T-cell (primary cell): ENCODE data around the gene C9orf85. TPM values are rescaled to one million over a fixed set of nuclear protein-coding genes. Genes with fewer than 3 reads are reported as not detected.

Experiments
- ATAC-seq, 4 experiments: fragments of 200-7000 bp in 3 of 4; fragments of 150-1000 bp in 1 of 4; cut with Tn5 transposase; replicated peaks in 1 of 4; 1 replicate in 3 of 4; 2 replicates in 1 of 4; pipeline ENCODE4 v1.10.0; 2021; ENCODE audit warnings: moderate library complexity in 3 of 4, mild to moderate bottlenecking in 2 of 4, moderate number of reproducible peaks in 1 of 4
- CTCF ChIA-PET, 2 donors: fragments of 300-600 bp; sonication (Branson Sonifier 250); formaldehyde crosslinking; loops; one replicate each; lab custom pipeline; 2022; ENCODE audit warnings: antibody characterized with exemption in 2 of 2; lab: Charles Lee
- POLR2A ChIA-PET, 2 donors: fragments of 300-600 bp; sonication (Branson Sonifier 250); formaldehyde crosslinking; loops; one replicate each; lab custom pipeline; 2022; ENCODE audit warnings: antibody characterized with exemption in 2 of 2; lab: Charles Lee
- DNase-seq, 35 experiments: peaks; one replicate each; pipeline versions ENCODE4 v3.0.0 to v3.0.0-alpha.2; 2013 to 2023
- H3K27ac ChIP-seq: one replicate; pipeline ENCODE4 v1.5.1; 2013; ENCODE audit warnings: low read length
- H3K27me3 ChIP-seq, 2 experiments: replicated peaks in 1 of 2; 1 replicate in 1 of 2; 2 replicates in 1 of 2; pipeline versions ENCODE4 v1.6.1 to v1.7.0; 2013; ENCODE audit warnings: low read length in 1 of 2, mixed read lengths in 1 of 2; ENCODE audit not compliant: control insufficient read depth in 2 of 2, insufficient read depth in 2 of 2; ENCODE audit errors: extremely low read depth in 1 of 2
- H3K36me3 ChIP-seq, 2 donors: 1 replicate in 1 of 2; 2 replicates in 1 of 2; pipeline versions ENCODE4 v1.6.1 to v1.7.0; 2013; ENCODE audit warnings: low read length in 1 of 2; ENCODE audit not compliant: control insufficient read depth in 2 of 2, insufficient read depth in 1 of 2; ENCODE audit errors: extremely low read depth in 1 of 2
- H3K4me1 ChIP-seq, 2 experiments: 1 replicate in 1 of 2; 2 replicates in 1 of 2; pipeline versions ENCODE4 v1.6.1 to v1.7.0; 2013; ENCODE audit warnings: low read length in 2 of 2, mixed read lengths in 1 of 2; ENCODE audit not compliant: insufficient read depth in 2 of 2, control insufficient read depth in 1 of 2; ENCODE audit errors: extremely low read depth in 1 of 2
- H3K4me3 ChIP-seq, 2 donors: 1 replicate in 1 of 2; 2 replicates in 1 of 2; pipeline versions ENCODE4 v1.5.1 to v1.7.0; 2013; ENCODE audit warnings: mild to moderate bottlenecking in 2 of 2, low read length in 1 of 2, moderate library complexity in 1 of 2; ENCODE audit not compliant: control insufficient read depth in 1 of 2; ENCODE audit errors: extremely low read depth in 1 of 2
- H3K9me3 ChIP-seq: 2 replicates; pipeline ENCODE4 v1.7.0; 2013
- H3K27ac Mint-ChIP-seq, 2 donors: one replicate each; pipeline ENCODE4 v1.8.0; 2020 to 2021; ENCODE audit warnings: mild to moderate bottlenecking in 2 of 2, mixed read lengths in 2 of 2
- H3K27me3 Mint-ChIP-seq, 2 donors: one replicate each; pipeline ENCODE4 v1.8.0; 2021 to 2022; ENCODE audit warnings: mixed read lengths in 2 of 2
- H3K36me3 Mint-ChIP-seq: one replicate; pipeline ENCODE4 v1.8.0; 2021; ENCODE audit warnings: mixed read lengths
- H3K4me1 Mint-ChIP-seq, 3 donors: one replicate each; pipeline ENCODE4 v1.8.0; 2020 to 2022; ENCODE audit warnings: mixed read lengths in 3 of 3, mild to moderate bottlenecking in 1 of 3
- H3K4me3 Mint-ChIP-seq, 3 donors: one replicate each; pipeline ENCODE4 v1.8.0; 2020 to 2022; ENCODE audit warnings: mild to moderate bottlenecking in 3 of 3, mixed read lengths in 3 of 3, moderate library complexity in 3 of 3
- H3K9me3 Mint-ChIP-seq, 3 donors: one replicate each; pipeline ENCODE4 v1.8.0; 2020 to 2022; ENCODE audit warnings: mixed read lengths in 3 of 3
- WGBS: methylation state at CpG from one replicate; pipeline ENCODE4 v1.1.5; 2013; ENCODE audit warnings: missing lambda C conversion rate; ENCODE audit not compliant: insufficient coverage; 5-methylcytosine and 5-hydroxymethylcytosine counted together
- total RNA-seq, 35 experiments: library from RNA in 6 of 35; stranded (reverse) in 6 of 35; fragments of 120-200 nt in 1 of 35; gene quantifications; one replicate each; pipeline versions ENCODE4 v1.2.1 to v1.2.4 and lab custom pipeline; 2013 to 2026

Gene C9orf85
- total RNA-seq, 5 donors from 2014 or later (not counting 1 experiment from before 2014, with no cell fraction given): 6.1 to 10.0 (median 7.6) TPM

DNA sequence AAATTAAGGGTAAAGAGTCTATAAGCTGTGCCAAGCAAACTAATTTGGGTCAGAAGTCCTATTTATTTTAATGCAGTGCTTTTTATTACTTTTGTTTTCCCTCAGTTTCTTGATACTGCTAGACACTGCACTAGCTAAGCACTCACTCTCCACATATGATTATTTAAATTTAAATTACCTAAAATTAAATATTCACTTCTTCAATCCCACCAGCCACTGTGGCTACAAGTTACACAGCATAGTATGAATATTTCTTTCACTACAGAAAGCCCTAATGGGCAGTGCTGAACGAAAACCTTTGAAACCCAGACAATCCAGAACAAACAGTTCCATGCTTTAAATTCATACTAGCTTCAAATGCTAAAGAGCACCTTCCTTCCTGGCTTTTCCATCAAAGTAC lies 24.1 kb upstream of the C9orf85 start:
- POLR2A ChIA-PET: interaction anchor here (0.6 to 0.9 kb wide), 3 partner anchors 16 to 543 kb away, joined by 3 to 4 read pairs (median 3); partner anchors contain the start of gene C9orf85 (in 1 of the 2)

DNA sequence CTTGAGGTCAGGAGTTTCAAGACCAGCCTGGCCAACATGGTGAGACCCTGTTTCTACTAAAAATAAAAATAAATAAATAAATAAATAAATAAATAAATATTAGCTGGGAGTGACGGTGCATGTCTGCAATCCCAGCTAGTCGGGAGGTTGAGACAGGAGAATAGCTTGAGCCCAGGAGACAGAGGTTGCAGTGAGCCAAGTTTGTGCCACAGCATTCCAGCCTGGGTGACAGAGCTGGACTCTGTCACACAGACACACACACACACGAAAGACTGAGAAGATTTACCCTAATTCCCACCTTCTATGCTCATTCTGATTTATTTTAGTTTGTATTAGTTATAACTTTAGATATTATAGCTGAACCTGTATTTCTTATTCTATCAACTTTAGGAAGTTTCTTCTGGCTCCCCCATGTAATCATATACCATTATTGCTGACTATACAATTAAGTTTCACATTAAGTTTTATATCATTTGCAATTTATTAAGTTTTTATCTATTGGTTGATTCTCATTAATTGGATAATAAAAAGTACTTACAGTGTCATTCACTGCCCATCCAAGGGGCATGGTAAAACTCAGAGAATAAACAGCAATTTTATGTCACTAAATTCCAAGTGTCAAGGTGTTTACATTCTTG lies 21.3 kb upstream of the C9orf85 start:
- peaks cover 15 to 21% of the 10 kb centered on the region in 2 experiments for H3K4me1 ChIP-seq
- Mint-ChIP-seq H3K4me1 (peaks cover 56 to 62% (median 59%) of the 10 kb centered on the region in 3 donors), H3K27ac (no peak overlapping the region), H3K36me3 (peaks cover 14% of the 10 kb centered on the region), H3K9me3 (no peaks in the 10 kb centered on the region), H3K27me3 (no peaks in the 10 kb centered on the region), H3K4me3 (no peak overlapping the region)
- no peak overlapping the region for H3K27ac ChIP-seq
- WGBS: 100% methylated on average over 2 of the region's 3 CpGs
- no peaks in the 10 kb centered on the region for H3K27me3 ChIP-seq
- ChIA-PET CTCF (interaction anchor here in 1 of 2 donors (0.8 to 1.0 kb wide), 2 partner anchors 8 to 389 kb away, joined by 3 to 4 read pairs; no protein-coding TSS in a partner anchor), POLR2A (interaction anchor here in 1 of 2 donors (0.6 kb wide), 1 partner anchor 21 kb away, joined by 3 read pairs; the partner anchor contains the start of genes ABHD17B and C9orf85)
- no peaks in the 10 kb centered on the region for H3K9me3 ChIP-seq
- no peak for ATAC-seq
- no peak overlapping the region for H3K4me3 ChIP-seq
- DNase-seq: no peak
- H3K36me3 ChIP-seq: no peaks in the 10 kb centered on the region

More for the DNA sequence above, 24.1 kb upstream of the C9orf85 start:
- Histone ChIP-seq H3K27me3 (no peaks in the 10 kb centered on the region), H3K36me3 (no peaks in the 10 kb centered on the region), H3K27ac (no peak overlapping the region), H3K4me1 (peaks cover 9 to 18% of the 10 kb centered on the region in 2 experiments), H3K9me3 (peaks cover 4% of the 10 kb centered on the region), H3K4me3 (no peak overlapping the region)
- 38% methylated on average over 1 of the region's 1 CpG for WGBS
- no peak overlapping the region for H3K4me3 Mint-ChIP-seq
- H3K9me3 Mint-ChIP-seq: peaks cover 8 to 16% (median 10%) of the 10 kb centered on the region in 3 donors
- no peak for ATAC-seq
- H3K4me1 Mint-ChIP-seq: peaks cover 53 to 60% (median 55%) of the 10 kb centered on the region in 3 donors
- no peak overlapping the region for H3K27ac Mint-ChIP-seq
- DNase-seq: no peak
- no peaks in the 10 kb centered on the region for H3K27me3 Mint-ChIP-seq
- peaks cover 26% of the 10 kb centered on the region for H3K36me3 Mint-ChIP-seq
- CTCF ChIA-PET: interaction anchor here (0.5 to 1.4 kb wide), 5 partner anchors 8 to 136 kb away, joined by 3 read pairs; partner anchors contain the start of gene C9orf85 (in 1 of the 2)

DNA sequence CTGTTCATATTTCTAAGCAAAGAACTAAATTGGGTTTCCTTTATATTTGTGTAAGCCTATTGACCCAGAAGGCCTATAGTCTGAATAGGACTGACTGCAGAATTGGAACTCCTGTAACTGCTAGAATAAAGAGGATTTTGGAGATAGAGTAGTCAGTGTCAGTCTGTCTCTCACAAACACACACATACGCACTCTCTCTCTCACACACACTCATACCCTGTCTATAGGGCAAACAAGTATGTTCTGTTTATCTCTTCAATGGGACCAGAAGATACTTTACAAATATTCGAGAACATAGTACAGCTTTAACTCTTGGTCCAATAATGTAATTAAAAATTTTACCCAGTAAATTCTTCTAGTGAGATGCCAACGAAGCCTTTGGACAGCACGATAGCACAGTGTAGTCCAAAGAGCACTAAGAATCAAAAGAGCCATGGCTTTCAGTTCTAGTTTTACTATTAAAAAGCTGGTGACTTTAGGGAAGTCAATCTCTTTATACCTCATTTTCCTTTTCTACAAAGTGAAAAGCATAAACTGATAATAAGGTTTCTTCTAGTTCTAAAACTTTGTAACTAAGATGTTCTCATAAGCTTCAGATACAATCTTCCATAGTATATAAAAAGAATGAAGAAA lies 19.8 kb upstream of the C9orf85 start:
- no peak for DNase-seq
- Mint-ChIP-seq H3K9me3 (no peaks in the 10 kb centered on the region), H3K27ac (no peak overlapping the region), H3K4me1 (peaks cover 57 to 62% (median 60%) of the 10 kb centered on the region in 3 donors), H3K4me3 (no peak overlapping the region), H3K27me3 (no peaks in the 10 kb centered on the region), H3K36me3 (peaks cover 11% of the 10 kb centered on the region)
- Histone ChIP-seq H3K27ac (no peak overlapping the region), H3K4me3 (no peak overlapping the region), H3K36me3 (no peaks in the 10 kb centered on the region), H3K27me3 (no peaks in the 10 kb centered on the region), H3K4me1 (peaks cover 8 to 28% of the 10 kb centered on the region in 2 experiments), H3K9me3 (no peaks in the 10 kb centered on the region)
- POLR2A ChIA-PET: interaction anchor here (0.6 to 1.0 kb wide), 3 partner anchors 16 to 471 kb away, joined by 3 to 7 read pairs (median 3); no protein-coding TSS in a partner anchor
- no peak for ATAC-seq
- WGBS: no CpG with 5 or more reads among the region's 4 CpGs
- CTCF ChIA-PET: interaction anchor here in 1 of 2 donors (0.6 to 0.9 kb wide), 2 partner anchors 25 to 65 kb away, joined by 3 to 9 read pairs; no protein-coding TSS in a partner anchor

DNA sequence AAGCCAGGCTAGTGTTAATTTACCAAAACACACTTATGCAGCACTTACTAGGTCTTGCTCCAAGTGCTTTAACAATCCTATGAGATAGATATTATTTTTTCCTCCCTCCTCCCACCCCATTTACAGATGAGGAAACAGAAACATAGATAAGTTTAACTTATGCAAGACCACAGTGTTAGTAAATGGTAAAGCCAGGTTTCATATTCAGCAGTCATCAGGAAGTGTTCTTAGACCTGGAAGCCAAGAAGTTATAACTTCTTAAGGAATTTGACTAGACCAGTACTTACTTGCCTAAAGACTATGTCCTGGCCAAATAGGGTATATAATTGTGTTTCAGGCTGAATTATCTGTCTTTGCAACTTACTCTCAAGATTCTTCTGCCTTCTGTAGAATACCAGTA lies 16.3 kb upstream of the C9orf85 start:
- H3K9me3 ChIP-seq: no peaks in the 10 kb centered on the region
- no peak overlapping the region for H3K4me3 Mint-ChIP-seq
- H3K27me3 ChIP-seq: no peaks in the 10 kb centered on the region
- peaks cover 67 to 73% (median 72%) of the 10 kb centered on the region in 3 donors for H3K4me1 Mint-ChIP-seq
- DNase-seq (no peak), ATAC-seq (no peak)
- no peaks in the 10 kb centered on the region for H3K36me3 ChIP-seq
- H3K36me3 Mint-ChIP-seq: peaks cover 6% of the 10 kb centered on the region
- CTCF ChIA-PET: no interaction called here
- POLR2A ChIA-PET: no interaction called here
- H3K4me1 ChIP-seq: peaks cover 26 to 44% of the 10 kb centered on the region in 2 experiments
- H3K9me3 Mint-ChIP-seq: no peaks in the 10 kb centered on the region
- H3K27me3 Mint-ChIP-seq: no peaks in the 10 kb centered on the region
- no peak overlapping the region for H3K27ac ChIP-seq
- peak overlapping the region in 1 of 2 donors; percentile 6 for H3K27ac Mint-ChIP-seq
- H3K4me3 ChIP-seq: no peak overlapping the region

DNA sequence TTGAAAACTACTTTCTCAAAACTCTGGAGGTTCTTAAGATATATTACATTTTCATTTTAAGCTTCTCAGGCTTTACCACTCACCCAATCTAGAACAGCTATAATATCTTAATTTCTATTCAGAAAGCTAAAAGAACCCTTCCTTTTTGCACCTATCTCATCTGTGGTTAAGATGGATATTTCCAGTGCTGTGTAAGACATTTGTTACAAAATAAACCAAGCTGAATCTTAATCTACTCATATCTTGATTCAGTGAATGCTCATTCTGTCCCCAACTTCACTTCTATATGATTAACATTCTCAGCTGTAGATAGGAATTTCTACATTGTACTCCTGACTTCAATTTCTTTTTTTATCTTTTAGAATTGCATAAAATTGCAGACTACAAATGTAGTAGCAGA lies 15.5 kb upstream of the C9orf85 start:
- Histone ChIP-seq H3K4me3 (no peak overlapping the region), H3K27ac (no peak overlapping the region), H3K36me3 (no peaks in the 10 kb centered on the region), H3K9me3 (no peaks in the 10 kb centered on the region), H3K27me3 (no peaks in the 10 kb centered on the region), H3K4me1 (peaks cover 32 to 46% of the 10 kb centered on the region in 2 experiments)
- Mint-ChIP-seq H3K27me3 (no peaks in the 10 kb centered on the region), H3K27ac (peak overlapping the region; percentile 4 to 57), H3K36me3 (peaks cover 6% of the 10 kb centered on the region), H3K4me3 (no peak overlapping the region), H3K4me1 (peaks cover 69 to 78% (median 74%) of the 10 kb centered on the region in 3 donors), H3K9me3 (no peaks in the 10 kb centered on the region)
- no peak for ATAC-seq
- ChIA-PET POLR2A (interaction anchor here in 1 of 2 donors (0.6 kb wide), 1 partner anchor 31 kb away, joined by 3 read pairs; no protein-coding TSS in a partner anchor), CTCF (interaction anchor here in 1 of 2 donors (0.7 to 0.8 kb wide), 2 partner anchors 77 to 129 kb away, joined by 3 read pairs; no protein-coding TSS in a partner anchor)
- no peak for DNase-seq

DNA sequence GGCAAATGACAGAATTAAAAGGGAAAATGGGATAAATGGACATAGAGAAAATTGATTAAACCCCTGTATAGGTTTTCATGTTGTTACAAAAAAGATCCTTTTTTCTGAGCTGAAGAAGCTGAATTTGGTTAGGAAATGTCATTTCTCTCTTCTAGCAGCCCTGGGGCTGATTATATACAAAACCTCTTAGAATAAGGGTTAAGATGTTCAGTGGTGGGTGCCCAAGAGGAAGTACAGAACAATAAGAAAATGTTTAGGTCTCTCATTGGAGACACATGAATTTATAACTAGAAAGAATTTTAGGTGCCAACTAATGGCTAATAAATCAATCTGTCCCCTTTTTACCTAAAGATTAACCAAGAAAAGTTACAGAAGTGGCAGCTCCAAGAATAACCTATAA lies 14.7 kb upstream of the C9orf85 start:
- Mint-ChIP-seq H3K27me3 (no peaks in the 10 kb centered on the region), H3K36me3 (peaks cover 6% of the 10 kb centered on the region), H3K4me1 (peaks cover 71 to 79% (median 73%) of the 10 kb centered on the region in 3 donors), H3K9me3 (no peaks in the 10 kb centered on the region), H3K27ac (peak overlapping the region; percentile 72 to 77), H3K4me3 (peak overlapping the region; percentile 32 to 59 (median 43))
- DNase-seq: no peak
- no peak for ATAC-seq
- peaks cover 32 to 54% of the 10 kb centered on the region in 2 experiments for H3K4me1 ChIP-seq
- H3K36me3 ChIP-seq: no peaks in the 10 kb centered on the region
- CTCF ChIA-PET: no interaction called here
- no peaks in the 10 kb centered on the region for H3K9me3 ChIP-seq
- POLR2A ChIA-PET: interaction anchor here in 1 of 2 donors (1.5 kb wide), 1 partner anchor 14 kb away, joined by 4 read pairs; the partner anchor contains the start of genes ABHD17B and C9orf85
- H3K4me3 ChIP-seq: no peak overlapping the region
- no peak overlapping the region for H3K27ac ChIP-seq
- H3K27me3 ChIP-seq: no peaks in the 10 kb centered on the region
